A549 (cell line): ENCODE measurements around the gene OR4D11. TPM values are rescaled to one million over a fixed set of nuclear protein-coding genes. Genes with fewer than 3 reads are reported as not detected.

Experiments used
- ATAC-seq, 2 experiments: fragments of 200-7000 bp in 1 of 2; fragments of >200 bp in 1 of 2; cut with Nextera tagmentation in 1 of 2; cut with Tn5 transposase in 1 of 2; 3 replicates each; pipeline versions ENCODE4 v1.8.0 to v1.9.1; 2018 to 2020; ENCODE audit warnings: mild to moderate bottlenecking in 1 of 2, moderate library complexity in 1 of 2
- CTCF ChIA-PET: fragments of 300-600 bp; sonication (Branson Sonifier 250); formaldehyde crosslinking; extraction: SDS; loops from one replicate; lab custom pipeline; 2021; ENCODE audit warnings: antibody characterized with exemption, inconsistent platforms; lab: Yijun Ruan, JAX
- POLR2A ChIA-PET: fragments of 350-600 bp; formaldehyde crosslinking; extraction: SDS; loops from one replicate; lab custom pipeline; 2021; ENCODE audit warnings: antibody characterized with exemption, inconsistent platforms; lab: Yijun Ruan, JAX
- DNase-seq, 2 experiments: peaks; one replicate each; pipeline versions ENCODE4 v3.0.0 to v3.0.0-alpha.2; 2011 to 2016; ENCODE audit warnings: low read depth in 1 of 2, low spot score in 1 of 2
- FAIRE-seq: peaks from 2 replicates; lab custom pipeline; 2011; peaks lifted over from hg19 to GRCh38; lab: Jason Lieb, UNC
- H3K27ac ChIP-seq, 2 experiments: fragments of >200 bp; sonication (Bioruptor Twin); formaldehyde crosslinking; 3 replicates each; pipeline ENCODE4 v1.5.1; 2016 to 2017
- H3K4me1 ChIP-seq: fragments of >200 bp; sonication (Bioruptor Twin); formaldehyde crosslinking; 3 replicates; pipeline ENCODE4 v1.6.1; 2016
- H3K4me2 ChIP-seq: fragments of >200 bp; sonication (Bioruptor Twin); formaldehyde crosslinking; 3 replicates; pipeline ENCODE4 v1.6.1; 2016
- H3K4me3 ChIP-seq: fragments of >200 bp; sonication (Bioruptor Twin); formaldehyde crosslinking; 3 replicates; pipeline ENCODE4 v1.5.1; 2016
- H3K9me3 ChIP-seq: fragments of >200 bp; sonication (Bioruptor Twin); formaldehyde crosslinking; 3 replicates; pipeline ENCODE4 v1.6.1; 2016
- CEBPB ChIP-seq, 2 experiments: fragments of >200 bp in 1 of 2; sonication (Bioruptor Twin) in 1 of 2; formaldehyde crosslinking in 1 of 2; IDR thresholded peaks; 2 replicates each; pipeline ENCODE4 v1.6.1; 2012 to 2016
- CHD2 ChIP-seq: fragments of 150-350 bp; IDR thresholded peaks from 2 replicates; pipeline ENCODE4 v1.6.1; 2014; ENCODE audit warnings: low read length; ENCODE audit not compliant: partially characterized antibody
- EHMT2 ChIP-seq: fragments of 200-600 bp; sonication (generic); IDR thresholded peaks from 2 replicates; pipeline ENCODE4 v1.6.1; 2016; ENCODE audit warnings: antibody characterized with exemption, low read depth, mild to moderate bottlenecking, moderate library complexity
- EP300 ChIP-seq, 2 experiments: fragments of >200 bp; sonication (Bioruptor Twin); formaldehyde crosslinking; IDR thresholded peaks; 2 replicates in 1 of 2; 3 replicates in 1 of 2; pipeline ENCODE4 v1.6.1; 2016 to 2017
- ESRRA ChIP-seq: fragments of 150-350 bp; IDR thresholded peaks from 2 replicates; pipeline ENCODE4 v1.6.1; 2014; ENCODE audit warnings: mild to moderate bottlenecking, low read length, borderline replicate concordance
- FOSL2 ChIP-seq, 2 experiments: fragments of 450-650 bp in 1 of 2; fragments of >200 bp in 1 of 2; sonication (Bioruptor Twin) in 1 of 2; formaldehyde crosslinking; IDR thresholded peaks; 2 replicates each; pipeline versions ENCODE4 v1.5.0 to v1.6.1; 2016 to 2020; ENCODE audit warnings: mild to moderate bottlenecking in 1 of 2, moderate library complexity in 1 of 2
- JUN ChIP-seq, 2 experiments: fragments of >200 bp; sonication (Bioruptor Twin); formaldehyde crosslinking; IDR thresholded peaks; 2 replicates in 1 of 2; 3 replicates in 1 of 2; pipeline ENCODE4 v1.6.1; 2016 to 2017
- JUNB ChIP-seq: fragments of >200 bp; sonication (Bioruptor Twin); formaldehyde crosslinking; IDR thresholded peaks from 2 replicates; pipeline ENCODE4 v1.6.1; 2016
- NPAS2 ChIP-seq: fragments of 250-450 bp; sonication (Bioruptor Pico); IDR thresholded peaks from 2 replicates; pipeline ENCODE4 v1.8.0; 2022; ENCODE audit warnings: mild to moderate bottlenecking, moderate library complexity, borderline replicate concordance
- POLR2AphosphoS2 ChIP-seq: conservative IDR thresholded peaks from 2 replicates; pipeline ENCODE4 v1.6.1; 2012; ENCODE audit warnings: low read length, improper control_type of control experiment, inconsistent platforms
- RAD21 ChIP-seq, 2 experiments: fragments of >200 bp in 1 of 2; sonication (Bioruptor Twin) in 1 of 2; formaldehyde crosslinking in 1 of 2; IDR thresholded peaks in 1 of 2; conservative IDR thresholded peaks in 1 of 2; 2 replicates in 1 of 2; 3 replicates in 1 of 2; pipeline ENCODE4 v1.6.1; 2012 to 2018; ENCODE audit warnings: inconsistent platforms in 1 of 2
- RFX5 ChIP-seq: fragments of 450-650 bp; IDR thresholded peaks from 2 replicates; pipeline ENCODE4 v1.7.1; 2014; ENCODE audit warnings: antibody characterized with exemption, mild to moderate bottlenecking, moderate library complexity
- SMC3 ChIP-seq: fragments of >200 bp; sonication (Bioruptor Twin); formaldehyde crosslinking; IDR thresholded peaks from 3 replicates; pipeline ENCODE4 v1.6.1; 2018; ENCODE audit warnings: inconsistent platforms
- TFCP2L1 ChIP-seq: fragments of 250-450 bp; sonication (Bioruptor Pico); IDR thresholded peaks from 2 replicates; pipeline ENCODE4 v1.5.0; 2021; ENCODE audit warnings: mild to moderate bottlenecking
- ZFP36 ChIP-seq: fragments of 450-650 bp; IDR thresholded peaks from 2 replicates; pipeline ENCODE4 v1.6.1; 2014; ENCODE audit warnings: borderline replicate concordance; ENCODE audit not compliant: partially characterized antibody
- WGBS: methylation state at CpG from one replicate; pipeline ENCODE4 v1.1.6; 2017; ENCODE audit errors: missing lambda C conversion rate; 5-methylcytosine and 5-hydroxymethylcytosine counted together
- polyA plus RNA-seq, 4 experiments: library from polyadenylated mRNA; depleted of rRNA in 3 of 4; stranded (reverse); fragments of >200 nt; fragmentation: RNase III in 1 of 4; extraction: RNeasy Plus Mini Kit Qiagen cat#74134 plus additional on column Dnase treatment in 1 of 4; gene quantifications; 2 replicates in 3 of 4; 3 replicates in 1 of 4; pipeline ENCODE4 v1.2.3, GENCODE V29; 2011 to 2017
- TF ChIP-seq, protein P1 (sequence below): fragments of >200 bp; sonication (Bioruptor Twin); formaldehyde crosslinking; IDR thresholded peaks from 2 replicates; pipeline ENCODE4 v1.6.1; 2016
- TF ChIP-seq, protein P2 (sequence below): fragments of 450-650 bp; IDR thresholded peaks from 2 replicates; pipeline ENCODE4 v1.6.1; 2014; ENCODE audit warnings: antibody characterized with exemption
- TF ChIP-seq, protein P3 (sequence below): fragments of >200 bp; sonication (Bioruptor Twin); formaldehyde crosslinking; IDR thresholded peaks from 3 replicates; pipeline ENCODE4 v1.6.1; 2016
- TF ChIP-seq, protein P4 (sequence below): IDR thresholded peaks from 2 replicates; pipeline ENCODE4 v1.6.1; 2012
- TF ChIP-seq, protein P5 (sequence below): fragments of 250-450 bp; sonication (Bioruptor Pico); IDR thresholded peaks from 2 replicates; pipeline ENCODE4 v1.5.0; 2020; ENCODE audit warnings: low read depth, mild to moderate bottlenecking, moderate library complexity
- TF ChIP-seq, protein P6 (sequence below): fragments of 200-600 bp; sonication (generic); IDR thresholded peaks from 2 replicates; pipeline ENCODE4 v1.6.1; 2016; ENCODE audit warnings: antibody characterized with exemption, mild to moderate bottlenecking, moderate library complexity
- TF ChIP-seq, protein P7 (sequence below): IDR thresholded peaks from 2 replicates; pipeline ENCODE4 v1.6.1; 2012; ENCODE audit warnings: low read depth, borderline replicate concordance
- TF ChIP-seq, protein P8 (sequence below): fragments of >200 bp; sonication (Bioruptor Twin); formaldehyde crosslinking; IDR thresholded peaks from 3 replicates; pipeline ENCODE4 v1.5.1; 2016

OR4D11 gene
- polyA plus RNA-seq, 2 of the 4 experiments (the other 2 are of a cell fraction), result not detected

DNA sequence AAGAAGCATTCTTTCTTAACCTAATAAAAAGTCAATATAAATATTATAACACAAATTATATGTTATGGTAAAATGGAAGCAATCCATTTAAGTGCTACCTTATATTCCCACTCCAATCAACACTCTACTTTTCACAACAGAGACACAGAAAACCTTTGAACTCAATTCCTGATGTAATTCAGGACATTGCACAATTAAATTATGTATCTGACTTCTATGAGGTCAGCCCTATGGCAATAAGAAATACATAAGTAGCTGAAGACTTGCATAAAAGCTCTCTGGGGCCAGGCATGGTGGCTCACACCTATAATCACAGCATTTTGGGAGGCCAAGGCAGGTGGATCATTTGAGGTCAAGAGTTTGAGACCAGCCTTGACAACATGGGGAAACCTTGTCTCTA, 23.5 kb upstream of the OR4D11 start:
- no peak for ATAC-seq
- ChIA-PET CTCF (no interaction called here), POLR2A (no interaction called here)
- DNase-seq, result no peak
- H3K9me3 ChIP-seq, result no peaks in the 10 kb centered on the region
- no peak for TF ChIP-seq ESRRA
- TF ChIP-seq EHMT2, result no peak
- TF ChIP-seq, protein P1, sequence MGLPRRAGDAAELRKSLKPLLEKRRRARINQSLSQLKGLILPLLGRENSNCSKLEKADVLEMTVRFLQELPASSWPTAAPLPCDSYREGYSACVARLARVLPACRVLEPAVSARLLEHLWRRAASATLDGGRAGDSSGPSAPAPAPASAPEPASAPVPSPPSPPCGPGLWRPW, result no peak
- no peak for TF ChIP-seq SMC3
- TF ChIP-seq CEBPB (IDR thresholded peaks at IDR 0.05), result no peak
- no peak overlapping the region for H3K27ac ChIP-seq
- H3K4me1 ChIP-seq, result no peaks in the 10 kb centered on the region
- no peak for FAIRE-seq
- no peak overlapping the region for H3K4me2 ChIP-seq
- H3K4me3 ChIP-seq, result no peak overlapping the region

DNA sequence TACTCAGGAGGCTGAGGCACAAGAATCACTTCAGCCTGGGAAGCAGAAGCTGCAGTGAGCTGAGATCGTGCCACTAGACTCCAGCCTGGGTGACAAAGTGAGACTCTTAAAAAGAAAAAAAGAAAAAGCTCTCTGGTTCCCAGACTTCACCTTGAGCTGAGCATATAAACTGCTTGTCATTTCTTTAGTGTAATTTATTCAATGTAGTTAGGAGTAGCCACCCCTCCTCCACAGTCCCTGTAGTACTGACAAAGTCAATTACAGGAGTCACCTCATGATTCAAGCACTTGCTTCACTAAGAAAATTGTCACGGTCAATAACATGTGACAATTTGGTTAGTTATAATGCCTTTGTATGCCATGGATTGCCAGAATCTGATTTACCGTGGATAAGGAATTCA, 23.0 kb upstream of the OR4D11 start:
- no peaks in the 10 kb centered on the region for H3K9me3 ChIP-seq
- POLR2A ChIA-PET, result no interaction called here
- H3K4me3 ChIP-seq, result no peak overlapping the region
- no peaks in the 10 kb centered on the region for H3K4me1 ChIP-seq
- CTCF ChIA-PET, result no interaction called here
- no peak for FAIRE-seq
- ATAC-seq, result no peak
- H3K27ac ChIP-seq, result no peak overlapping the region
- DNase-seq, result no peak
- no peak for TF ChIP-seq TFCP2L1 (CRISPR knock-in tag)
- TF ChIP-seq EP300 (IDR thresholded peaks at IDR 0.05), result no peak
- TF ChIP-seq, protein P2, sequence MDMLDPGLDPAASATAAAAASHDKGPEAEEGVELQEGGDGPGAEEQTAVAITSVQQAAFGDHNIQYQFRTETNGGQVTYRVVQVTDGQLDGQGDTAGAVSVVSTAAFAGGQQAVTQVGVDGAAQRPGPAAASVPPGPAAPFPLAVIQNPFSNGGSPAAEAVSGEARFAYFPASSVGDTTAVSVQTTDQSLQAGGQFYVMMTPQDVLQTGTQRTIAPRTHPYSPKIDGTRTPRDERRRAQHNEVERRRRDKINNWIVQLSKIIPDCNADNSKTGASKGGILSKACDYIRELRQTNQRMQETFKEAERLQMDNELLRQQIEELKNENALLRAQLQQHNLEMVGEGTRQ, result no peak
- TF ChIP-seq, protein P3, sequence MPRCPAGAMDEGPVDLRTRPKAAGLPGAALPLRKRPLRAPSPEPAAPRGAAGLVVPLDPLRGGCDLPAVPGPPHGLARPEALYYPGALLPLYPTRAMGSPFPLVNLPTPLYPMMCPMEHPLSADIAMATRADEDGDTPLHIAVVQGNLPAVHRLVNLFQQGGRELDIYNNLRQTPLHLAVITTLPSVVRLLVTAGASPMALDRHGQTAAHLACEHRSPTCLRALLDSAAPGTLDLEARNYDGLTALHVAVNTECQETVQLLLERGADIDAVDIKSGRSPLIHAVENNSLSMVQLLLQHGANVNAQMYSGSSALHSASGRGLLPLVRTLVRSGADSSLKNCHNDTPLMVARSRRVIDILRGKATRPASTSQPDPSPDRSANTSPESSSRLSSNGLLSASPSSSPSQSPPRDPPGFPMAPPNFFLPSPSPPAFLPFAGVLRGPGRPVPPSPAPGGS, result no peak
- TF ChIP-seq CEBPB (IDR thresholded peaks at IDR 0.05), result no peak
- TF ChIP-seq JUNB, result no peak
- TF ChIP-seq JUN (IDR thresholded peaks at IDR 0.05), result no peak
- TF ChIP-seq, protein P4, sequence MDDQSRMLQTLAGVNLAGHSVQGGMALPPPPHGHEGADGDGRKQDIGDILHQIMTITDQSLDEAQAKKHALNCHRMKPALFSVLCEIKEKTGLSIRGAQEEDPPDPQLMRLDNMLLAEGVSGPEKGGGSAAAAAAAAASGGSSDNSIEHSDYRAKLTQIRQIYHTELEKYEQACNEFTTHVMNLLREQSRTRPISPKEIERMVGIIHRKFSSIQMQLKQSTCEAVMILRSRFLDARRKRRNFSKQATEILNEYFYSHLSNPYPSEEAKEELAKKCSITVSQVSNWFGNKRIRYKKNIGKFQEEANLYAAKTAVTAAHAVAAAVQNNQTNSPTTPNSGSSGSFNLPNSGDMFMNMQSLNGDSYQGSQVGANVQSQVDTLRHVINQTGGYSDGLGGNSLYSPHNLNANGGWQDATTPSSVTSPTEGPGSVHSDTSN, result no peak
- TF ChIP-seq, protein P5, sequence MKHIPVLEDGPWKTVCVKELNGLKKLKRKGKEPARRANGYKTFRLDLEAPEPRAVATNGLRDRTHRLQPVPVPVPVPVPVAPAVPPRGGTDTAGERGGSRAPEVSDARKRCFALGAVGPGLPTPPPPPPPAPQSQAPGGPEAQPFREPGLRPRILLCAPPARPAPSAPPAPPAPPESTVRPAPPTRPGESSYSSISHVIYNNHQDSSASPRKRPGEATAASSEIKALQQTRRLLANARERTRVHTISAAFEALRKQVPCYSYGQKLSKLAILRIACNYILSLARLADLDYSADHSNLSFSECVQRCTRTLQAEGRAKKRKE, result no peak
- no peak for TF ChIP-seq POLR2AphosphoS2
- TF ChIP-seq RAD21 (conservative IDR thresholded peaks at IDR 0.05 in 1 of 2, IDR thresholded peaks at IDR 0.05 in 1 of 2), result no peak
- TF ChIP-seq CHD2, result no peak
- no peak for TF ChIP-seq RFX5
- no peak overlapping the region for H3K4me2 ChIP-seq
- WGBS, result 18% methylated on average over 3 of the region's 3 CpGs

DNA sequence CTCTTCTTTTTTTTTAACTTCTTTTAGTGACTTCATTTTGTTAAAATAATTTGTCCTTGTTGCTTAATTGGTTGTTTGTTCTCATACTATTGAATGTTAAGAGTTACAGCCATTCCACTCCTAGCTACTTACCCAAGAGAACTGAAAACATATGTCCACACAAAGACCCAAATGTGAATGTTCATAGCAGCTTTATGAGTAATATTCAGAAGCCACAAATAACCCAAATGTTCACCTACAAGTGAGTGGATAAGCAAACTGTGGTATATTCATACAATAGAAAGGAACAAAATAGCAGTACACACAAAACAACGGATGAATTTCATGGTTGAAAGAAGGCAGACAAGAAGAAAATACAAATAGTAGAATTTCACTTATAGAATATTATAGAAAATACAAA, 1.4 kb upstream of the OR4D11 start:
- H3K4me2 ChIP-seq, result no peak overlapping the region
- WGBS, result 35% methylated on average over 1 of the region's 1 CpG
- DNase-seq, result no peak
- TF ChIP-seq SMC3, result no peak
- no peak for TF ChIP-seq FOSL2 (IDR thresholded peaks at IDR 0.05)
- no peak for TF ChIP-seq FOSL2 (CRISPR knock-in tag; IDR thresholded peaks at IDR 0.05)
- TF ChIP-seq ZFP36, result no peak
- TF ChIP-seq, protein P6, sequence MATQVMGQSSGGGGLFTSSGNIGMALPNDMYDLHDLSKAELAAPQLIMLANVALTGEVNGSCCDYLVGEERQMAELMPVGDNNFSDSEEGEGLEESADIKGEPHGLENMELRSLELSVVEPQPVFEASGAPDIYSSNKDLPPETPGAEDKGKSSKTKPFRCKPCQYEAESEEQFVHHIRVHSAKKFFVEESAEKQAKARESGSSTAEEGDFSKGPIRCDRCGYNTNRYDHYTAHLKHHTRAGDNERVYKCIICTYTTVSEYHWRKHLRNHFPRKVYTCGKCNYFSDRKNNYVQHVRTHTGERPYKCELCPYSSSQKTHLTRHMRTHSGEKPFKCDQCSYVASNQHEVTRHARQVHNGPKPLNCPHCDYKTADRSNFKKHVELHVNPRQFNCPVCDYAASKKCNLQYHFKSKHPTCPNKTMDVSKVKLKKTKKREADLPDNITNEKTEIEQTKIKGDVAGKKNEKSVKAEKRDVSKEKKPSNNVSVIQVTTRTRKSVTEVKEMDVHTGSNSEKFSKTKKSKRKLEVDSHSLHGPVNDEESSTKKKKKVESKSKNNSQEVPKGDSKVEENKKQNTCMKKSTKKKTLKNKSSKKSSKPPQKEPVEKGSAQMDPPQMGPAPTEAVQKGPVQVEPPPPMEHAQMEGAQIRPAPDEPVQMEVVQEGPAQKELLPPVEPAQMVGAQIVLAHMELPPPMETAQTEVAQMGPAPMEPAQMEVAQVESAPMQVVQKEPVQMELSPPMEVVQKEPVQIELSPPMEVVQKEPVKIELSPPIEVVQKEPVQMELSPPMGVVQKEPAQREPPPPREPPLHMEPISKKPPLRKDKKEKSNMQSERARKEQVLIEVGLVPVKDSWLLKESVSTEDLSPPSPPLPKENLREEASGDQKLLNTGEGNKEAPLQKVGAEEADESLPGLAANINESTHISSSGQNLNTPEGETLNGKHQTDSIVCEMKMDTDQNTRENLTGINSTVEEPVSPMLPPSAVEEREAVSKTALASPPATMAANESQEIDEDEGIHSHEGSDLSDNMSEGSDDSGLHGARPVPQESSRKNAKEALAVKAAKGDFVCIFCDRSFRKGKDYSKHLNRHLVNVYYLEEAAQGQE, result no peak
- TF ChIP-seq, protein P7, sequence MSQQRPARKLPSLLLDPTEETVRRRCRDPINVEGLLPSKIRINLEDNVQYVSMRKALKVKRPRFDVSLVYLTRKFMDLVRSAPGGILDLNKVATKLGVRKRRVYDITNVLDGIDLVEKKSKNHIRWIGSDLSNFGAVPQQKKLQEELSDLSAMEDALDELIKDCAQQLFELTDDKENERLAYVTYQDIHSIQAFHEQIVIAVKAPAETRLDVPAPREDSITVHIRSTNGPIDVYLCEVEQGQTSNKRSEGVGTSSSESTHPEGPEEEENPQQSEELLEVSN, result no peak
- no peak for TF ChIP-seq NPAS2
- TF ChIP-seq, protein P1, result no peak
- TF ChIP-seq, protein P8, sequence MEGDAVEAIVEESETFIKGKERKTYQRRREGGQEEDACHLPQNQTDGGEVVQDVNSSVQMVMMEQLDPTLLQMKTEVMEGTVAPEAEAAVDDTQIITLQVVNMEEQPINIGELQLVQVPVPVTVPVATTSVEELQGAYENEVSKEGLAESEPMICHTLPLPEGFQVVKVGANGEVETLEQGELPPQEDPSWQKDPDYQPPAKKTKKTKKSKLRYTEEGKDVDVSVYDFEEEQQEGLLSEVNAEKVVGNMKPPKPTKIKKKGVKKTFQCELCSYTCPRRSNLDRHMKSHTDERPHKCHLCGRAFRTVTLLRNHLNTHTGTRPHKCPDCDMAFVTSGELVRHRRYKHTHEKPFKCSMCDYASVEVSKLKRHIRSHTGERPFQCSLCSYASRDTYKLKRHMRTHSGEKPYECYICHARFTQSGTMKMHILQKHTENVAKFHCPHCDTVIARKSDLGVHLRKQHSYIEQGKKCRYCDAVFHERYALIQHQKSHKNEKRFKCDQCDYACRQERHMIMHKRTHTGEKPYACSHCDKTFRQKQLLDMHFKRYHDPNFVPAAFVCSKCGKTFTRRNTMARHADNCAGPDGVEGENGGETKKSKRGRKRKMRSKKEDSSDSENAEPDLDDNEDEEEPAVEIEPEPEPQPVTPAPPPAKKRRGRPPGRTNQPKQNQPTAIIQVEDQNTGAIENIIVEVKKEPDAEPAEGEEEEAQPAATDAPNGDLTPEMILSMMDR, result no peak

More for the DNA sequence above, 1.4 kb upstream of the OR4D11 start:
- POLR2A ChIA-PET, result no interaction called here
- no peak overlapping the region for H3K27ac ChIP-seq
- CTCF ChIA-PET, result no interaction called here
- H3K4me1 ChIP-seq, result no peaks in the 10 kb centered on the region
- peaks cover 4% of the 10 kb centered on the region; the same call in 1 of the 3 replicates for H3K9me3 ChIP-seq
- ATAC-seq (no peak), FAIRE-seq (no peak)
- H3K4me3 ChIP-seq, result no peak overlapping the region
